ENCODE results near the gene ZNF106.

DNA sequence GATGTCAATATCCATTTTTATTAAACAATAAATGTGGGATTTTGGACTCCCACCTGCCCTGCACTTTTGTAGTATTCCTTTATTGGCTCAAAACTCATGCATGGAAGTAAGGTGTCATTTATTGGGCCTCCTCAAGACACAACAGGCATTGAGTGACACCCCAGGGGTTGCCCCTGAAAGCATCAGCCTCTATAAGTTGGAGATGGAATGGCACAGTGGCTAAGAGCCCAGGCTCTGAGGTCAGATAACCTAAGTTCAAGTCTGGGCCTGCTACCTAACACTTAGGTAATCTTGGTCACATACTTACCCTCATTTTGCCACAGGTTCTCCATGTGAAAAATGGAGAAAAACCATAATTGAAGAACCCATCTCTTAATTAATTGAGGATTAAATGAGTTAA lies 127.0 kb downstream of the ZNF106 start:
- TF ChIP-seq POLR2AphosphoS5 (IDR thresholded peaks at IDR 0.05; ENCODE audit: low read depth, low read length) = no peak
- TF ChIP-seq, protein P1, sequence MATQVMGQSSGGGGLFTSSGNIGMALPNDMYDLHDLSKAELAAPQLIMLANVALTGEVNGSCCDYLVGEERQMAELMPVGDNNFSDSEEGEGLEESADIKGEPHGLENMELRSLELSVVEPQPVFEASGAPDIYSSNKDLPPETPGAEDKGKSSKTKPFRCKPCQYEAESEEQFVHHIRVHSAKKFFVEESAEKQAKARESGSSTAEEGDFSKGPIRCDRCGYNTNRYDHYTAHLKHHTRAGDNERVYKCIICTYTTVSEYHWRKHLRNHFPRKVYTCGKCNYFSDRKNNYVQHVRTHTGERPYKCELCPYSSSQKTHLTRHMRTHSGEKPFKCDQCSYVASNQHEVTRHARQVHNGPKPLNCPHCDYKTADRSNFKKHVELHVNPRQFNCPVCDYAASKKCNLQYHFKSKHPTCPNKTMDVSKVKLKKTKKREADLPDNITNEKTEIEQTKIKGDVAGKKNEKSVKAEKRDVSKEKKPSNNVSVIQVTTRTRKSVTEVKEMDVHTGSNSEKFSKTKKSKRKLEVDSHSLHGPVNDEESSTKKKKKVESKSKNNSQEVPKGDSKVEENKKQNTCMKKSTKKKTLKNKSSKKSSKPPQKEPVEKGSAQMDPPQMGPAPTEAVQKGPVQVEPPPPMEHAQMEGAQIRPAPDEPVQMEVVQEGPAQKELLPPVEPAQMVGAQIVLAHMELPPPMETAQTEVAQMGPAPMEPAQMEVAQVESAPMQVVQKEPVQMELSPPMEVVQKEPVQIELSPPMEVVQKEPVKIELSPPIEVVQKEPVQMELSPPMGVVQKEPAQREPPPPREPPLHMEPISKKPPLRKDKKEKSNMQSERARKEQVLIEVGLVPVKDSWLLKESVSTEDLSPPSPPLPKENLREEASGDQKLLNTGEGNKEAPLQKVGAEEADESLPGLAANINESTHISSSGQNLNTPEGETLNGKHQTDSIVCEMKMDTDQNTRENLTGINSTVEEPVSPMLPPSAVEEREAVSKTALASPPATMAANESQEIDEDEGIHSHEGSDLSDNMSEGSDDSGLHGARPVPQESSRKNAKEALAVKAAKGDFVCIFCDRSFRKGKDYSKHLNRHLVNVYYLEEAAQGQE (IDR thresholded peaks at IDR 0.05; ENCODE audit: insufficient read depth in 1 of 2, low read depth in 2 of 2, low read length in 2 of 2) = no peak
